HEK293 (cell line): ENCODE measurements around the gene KXD1.

Experiments
- GLI4 ChIP-seq: fragments of 450-650 bp; formaldehyde crosslinking; IDR thresholded peaks from 2 replicates; pipeline ENCODE4 v1.5.1; 2016; ENCODE audit warnings: missing biosample characterization, missing genetic modification characterization
- SALL2 ChIP-seq: fragments of 450-650 bp; formaldehyde crosslinking; IDR thresholded peaks from 2 replicates; pipeline ENCODE4 v1.5.0; 2017; ENCODE audit warnings: missing biosample characterization, mild to moderate bottlenecking, missing genetic modification characterization, borderline replicate concordance
- SP2 ChIP-seq: fragments of 450-650 bp; formaldehyde crosslinking; IDR thresholded peaks from 2 replicates; pipeline ENCODE4 v1.5.1; 2016; ENCODE audit warnings: missing biosample characterization, missing genetic modification characterization
- ZBTB8A ChIP-seq: fragments of 450-650 bp; formaldehyde crosslinking; IDR thresholded peaks from 2 replicates; pipeline ENCODE4 v1.5.1; 2016; ENCODE audit warnings: missing biosample characterization, missing genetic modification characterization
- ZNF121 ChIP-seq: fragments of 450-650 bp; formaldehyde crosslinking; IDR thresholded peaks from 2 replicates; pipeline ENCODE4 v1.5.1; 2016; ENCODE audit warnings: missing biosample characterization, missing genetic modification characterization
- ZNF274 ChIP-seq, 2 experiments: fragments of 200-500 bp in 1 of 2; fragments of 450-650 bp in 1 of 2; sonication (Bioruptor generic) in 1 of 2; formaldehyde crosslinking in 1 of 2; IDR thresholded peaks; 2 replicates each; pipeline versions ENCODE4 v1.5.1 to v1.6.1; 2014 to 2016; ENCODE audit warnings: borderline replicate concordance in 1 of 2, inconsistent platforms in 1 of 2, low read length in 1 of 2, missing biosample characterization in 1 of 2, missing genetic modification characterization in 1 of 2
- ZNF423 ChIP-seq: fragments of 450-650 bp; formaldehyde crosslinking; IDR thresholded peaks from 2 replicates; pipeline ENCODE4 v1.5.1; 2016; ENCODE audit warnings: missing biosample characterization, missing genetic modification characterization
- TF ChIP-seq, protein P1 (sequence below): fragments of 450-650 bp; formaldehyde crosslinking; IDR thresholded peaks from 2 replicates; pipeline ENCODE4 v1.5.1; 2016; ENCODE audit warnings: missing biosample characterization, missing genetic modification characterization
- TF ChIP-seq, protein P2 (sequence below): fragments of 450-650 bp; formaldehyde crosslinking; IDR thresholded peaks from 2 replicates; pipeline ENCODE4 v1.5.1; 2016; ENCODE audit warnings: missing biosample characterization, missing genetic modification characterization

DNA sequence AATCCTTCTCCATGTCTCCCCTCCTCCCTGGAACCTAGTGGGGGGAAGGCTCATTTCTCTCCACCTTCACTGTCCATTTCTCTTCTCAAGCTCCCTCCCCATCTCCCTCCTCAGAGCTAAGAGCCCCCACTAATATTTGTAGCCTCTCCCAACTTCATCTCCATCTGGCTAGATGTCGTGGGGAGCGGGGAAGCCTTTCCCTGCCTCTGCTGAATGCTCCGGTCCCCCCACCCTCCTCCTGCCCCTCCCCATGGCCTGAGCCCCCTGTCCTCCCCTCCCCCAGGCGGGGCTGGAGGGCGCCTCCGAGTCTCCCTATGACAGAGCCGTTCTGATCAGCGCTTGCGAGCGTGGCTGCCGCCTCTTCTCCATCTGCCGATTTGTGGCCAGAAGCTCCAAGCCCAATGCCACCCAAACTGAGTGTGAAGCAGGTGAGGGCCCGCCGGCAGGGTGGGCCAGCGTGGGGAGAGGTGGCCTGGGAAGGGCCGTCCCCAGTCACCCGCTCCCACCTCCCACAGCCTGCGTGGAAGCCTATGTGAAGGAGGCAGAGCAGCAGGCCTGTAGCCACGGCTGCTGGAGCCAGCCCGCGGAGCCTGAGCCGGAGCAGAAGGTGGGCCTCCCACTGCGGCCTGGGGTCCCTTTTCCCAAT lies 56.0 kb downstream of the KXD1 start:
- TF ChIP-seq ZNF423 (no peak), SALL2 (tag by site-specific recombination) (no peak), GLI4 (tag by site-specific recombination) (no peak), ZBTB8A (tag by site-specific recombination) (no peak), ZNF274 (IDR thresholded peaks at IDR 0.05; ENCODE audit: low read length) (no peak), ZNF274 (tag by site-specific recombination; IDR thresholded peaks at IDR 0.05; ENCODE audit: borderline replicate concordance) (no peak), ZNF121 (tag by site-specific recombination) (no peak), SP2 (tag by site-specific recombination) (no peak)
- TF ChIP-seq, protein P1, sequence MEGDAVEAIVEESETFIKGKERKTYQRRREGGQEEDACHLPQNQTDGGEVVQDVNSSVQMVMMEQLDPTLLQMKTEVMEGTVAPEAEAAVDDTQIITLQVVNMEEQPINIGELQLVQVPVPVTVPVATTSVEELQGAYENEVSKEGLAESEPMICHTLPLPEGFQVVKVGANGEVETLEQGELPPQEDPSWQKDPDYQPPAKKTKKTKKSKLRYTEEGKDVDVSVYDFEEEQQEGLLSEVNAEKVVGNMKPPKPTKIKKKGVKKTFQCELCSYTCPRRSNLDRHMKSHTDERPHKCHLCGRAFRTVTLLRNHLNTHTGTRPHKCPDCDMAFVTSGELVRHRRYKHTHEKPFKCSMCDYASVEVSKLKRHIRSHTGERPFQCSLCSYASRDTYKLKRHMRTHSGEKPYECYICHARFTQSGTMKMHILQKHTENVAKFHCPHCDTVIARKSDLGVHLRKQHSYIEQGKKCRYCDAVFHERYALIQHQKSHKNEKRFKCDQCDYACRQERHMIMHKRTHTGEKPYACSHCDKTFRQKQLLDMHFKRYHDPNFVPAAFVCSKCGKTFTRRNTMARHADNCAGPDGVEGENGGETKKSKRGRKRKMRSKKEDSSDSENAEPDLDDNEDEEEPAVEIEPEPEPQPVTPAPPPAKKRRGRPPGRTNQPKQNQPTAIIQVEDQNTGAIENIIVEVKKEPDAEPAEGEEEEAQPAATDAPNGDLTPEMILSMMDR, result no peak
- TF ChIP-seq, protein P2, sequence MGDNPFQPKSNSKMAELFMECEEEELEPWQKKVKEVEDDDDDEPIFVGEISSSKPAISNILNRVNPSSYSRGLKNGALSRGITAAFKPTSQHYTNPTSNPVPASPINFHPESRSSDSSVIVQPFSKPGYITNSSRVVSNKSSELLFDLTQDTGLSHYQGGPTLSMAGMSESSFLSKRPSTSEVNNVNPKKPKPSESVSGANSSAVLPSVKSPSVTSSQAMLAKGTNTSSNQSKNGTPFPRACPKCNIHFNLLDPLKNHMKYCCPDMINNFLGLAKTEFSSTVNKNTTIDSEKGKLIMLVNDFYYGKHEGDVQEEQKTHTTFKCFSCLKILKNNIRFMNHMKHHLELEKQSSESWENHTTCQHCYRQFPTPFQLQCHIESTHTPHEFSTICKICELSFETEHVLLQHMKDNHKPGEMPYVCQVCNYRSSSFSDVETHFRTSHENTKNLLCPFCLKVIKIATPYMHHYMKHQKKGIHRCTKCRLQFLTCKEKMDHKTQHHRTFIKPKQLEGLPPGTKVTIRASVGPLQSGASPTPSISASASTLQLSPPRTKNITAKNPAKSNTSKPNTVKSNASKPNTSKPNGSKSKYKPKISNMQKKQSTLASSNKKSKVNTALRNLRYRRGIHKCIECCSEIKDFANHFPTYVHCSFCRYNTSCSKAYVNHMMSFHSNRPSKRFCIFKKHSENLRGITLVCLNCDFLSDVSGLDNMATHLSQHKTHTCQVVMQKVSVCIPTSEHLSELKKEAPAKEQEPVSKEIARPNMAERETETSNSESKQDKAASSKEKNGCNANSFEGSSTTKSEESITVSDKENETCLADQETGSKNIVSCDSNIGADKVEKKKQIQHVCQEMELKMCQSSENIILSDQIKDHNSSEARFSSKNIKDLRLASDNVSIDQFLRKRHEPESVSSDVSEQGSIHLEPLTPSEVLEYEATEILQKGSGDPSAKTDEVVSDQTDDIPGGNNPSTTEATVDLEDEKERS (tag by site-specific recombination), result no peak
